ENCODE results near the gene FLT4.

DNA sequence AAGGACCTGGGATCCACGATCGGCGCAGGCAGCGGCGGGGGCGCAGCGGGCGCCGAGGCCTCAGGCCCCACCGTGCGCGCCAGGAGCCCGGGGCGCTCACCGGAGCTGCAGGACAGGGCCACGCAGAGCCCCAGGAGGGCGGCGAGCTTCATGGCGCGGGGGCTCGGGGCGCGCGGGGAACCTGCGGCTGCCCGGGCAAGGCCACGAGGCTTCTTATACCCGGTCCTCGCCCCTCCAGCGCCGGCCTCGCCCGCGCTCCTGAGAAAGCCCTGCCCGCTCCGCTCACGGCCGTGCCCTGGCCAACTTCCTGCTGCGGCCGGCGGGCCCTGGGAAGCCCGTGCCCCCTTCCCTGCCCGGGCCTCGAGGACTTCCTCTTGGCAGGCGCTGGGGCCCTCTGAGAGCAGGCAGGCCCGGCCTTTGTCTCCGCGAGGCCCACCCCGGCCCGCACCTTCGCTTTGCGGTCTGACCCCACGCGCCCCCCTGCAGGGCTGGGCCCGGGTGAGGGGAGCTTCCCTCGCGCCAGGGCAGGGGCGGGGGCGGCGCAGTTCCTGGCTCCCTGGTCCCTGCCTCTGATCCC, 58.0 kb downstream of the FLT4 start, which contains the start of gene SCGB3A1:
- TF ChIP-seq, protein P1, sequence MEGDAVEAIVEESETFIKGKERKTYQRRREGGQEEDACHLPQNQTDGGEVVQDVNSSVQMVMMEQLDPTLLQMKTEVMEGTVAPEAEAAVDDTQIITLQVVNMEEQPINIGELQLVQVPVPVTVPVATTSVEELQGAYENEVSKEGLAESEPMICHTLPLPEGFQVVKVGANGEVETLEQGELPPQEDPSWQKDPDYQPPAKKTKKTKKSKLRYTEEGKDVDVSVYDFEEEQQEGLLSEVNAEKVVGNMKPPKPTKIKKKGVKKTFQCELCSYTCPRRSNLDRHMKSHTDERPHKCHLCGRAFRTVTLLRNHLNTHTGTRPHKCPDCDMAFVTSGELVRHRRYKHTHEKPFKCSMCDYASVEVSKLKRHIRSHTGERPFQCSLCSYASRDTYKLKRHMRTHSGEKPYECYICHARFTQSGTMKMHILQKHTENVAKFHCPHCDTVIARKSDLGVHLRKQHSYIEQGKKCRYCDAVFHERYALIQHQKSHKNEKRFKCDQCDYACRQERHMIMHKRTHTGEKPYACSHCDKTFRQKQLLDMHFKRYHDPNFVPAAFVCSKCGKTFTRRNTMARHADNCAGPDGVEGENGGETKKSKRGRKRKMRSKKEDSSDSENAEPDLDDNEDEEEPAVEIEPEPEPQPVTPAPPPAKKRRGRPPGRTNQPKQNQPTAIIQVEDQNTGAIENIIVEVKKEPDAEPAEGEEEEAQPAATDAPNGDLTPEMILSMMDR (IDR thresholded peaks at IDR 0.05) = no peak
- TF ChIP-seq POLR2AphosphoS5 (IDR thresholded peaks at IDR 0.05; ENCODE audit: low read depth, low read length) = no peak
- TF ChIP-seq, protein P2, sequence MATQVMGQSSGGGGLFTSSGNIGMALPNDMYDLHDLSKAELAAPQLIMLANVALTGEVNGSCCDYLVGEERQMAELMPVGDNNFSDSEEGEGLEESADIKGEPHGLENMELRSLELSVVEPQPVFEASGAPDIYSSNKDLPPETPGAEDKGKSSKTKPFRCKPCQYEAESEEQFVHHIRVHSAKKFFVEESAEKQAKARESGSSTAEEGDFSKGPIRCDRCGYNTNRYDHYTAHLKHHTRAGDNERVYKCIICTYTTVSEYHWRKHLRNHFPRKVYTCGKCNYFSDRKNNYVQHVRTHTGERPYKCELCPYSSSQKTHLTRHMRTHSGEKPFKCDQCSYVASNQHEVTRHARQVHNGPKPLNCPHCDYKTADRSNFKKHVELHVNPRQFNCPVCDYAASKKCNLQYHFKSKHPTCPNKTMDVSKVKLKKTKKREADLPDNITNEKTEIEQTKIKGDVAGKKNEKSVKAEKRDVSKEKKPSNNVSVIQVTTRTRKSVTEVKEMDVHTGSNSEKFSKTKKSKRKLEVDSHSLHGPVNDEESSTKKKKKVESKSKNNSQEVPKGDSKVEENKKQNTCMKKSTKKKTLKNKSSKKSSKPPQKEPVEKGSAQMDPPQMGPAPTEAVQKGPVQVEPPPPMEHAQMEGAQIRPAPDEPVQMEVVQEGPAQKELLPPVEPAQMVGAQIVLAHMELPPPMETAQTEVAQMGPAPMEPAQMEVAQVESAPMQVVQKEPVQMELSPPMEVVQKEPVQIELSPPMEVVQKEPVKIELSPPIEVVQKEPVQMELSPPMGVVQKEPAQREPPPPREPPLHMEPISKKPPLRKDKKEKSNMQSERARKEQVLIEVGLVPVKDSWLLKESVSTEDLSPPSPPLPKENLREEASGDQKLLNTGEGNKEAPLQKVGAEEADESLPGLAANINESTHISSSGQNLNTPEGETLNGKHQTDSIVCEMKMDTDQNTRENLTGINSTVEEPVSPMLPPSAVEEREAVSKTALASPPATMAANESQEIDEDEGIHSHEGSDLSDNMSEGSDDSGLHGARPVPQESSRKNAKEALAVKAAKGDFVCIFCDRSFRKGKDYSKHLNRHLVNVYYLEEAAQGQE (IDR thresholded peaks at IDR 0.05; ENCODE audit: insufficient read depth in 1 of 2, low read depth in 2 of 2, low read length in 1 of 2) = no peak
- TF ChIP-seq TCF7L2 (IDR thresholded peaks at IDR 0.05; ENCODE audit: low read depth, low read length) = no peak
